CD14-positive monocyte (primary cell): ENCODE measurements around the gene GDI2. TPM values are rescaled to one million over a fixed set of nuclear protein-coding genes. Genes with fewer than 3 reads are reported as not detected.

Source experiments
- DNase-seq, 3 donors: peaks; one replicate each; pipeline ENCODE4 v3.0.0-alpha.2; 2011 to 2022
- H2AFZ ChIP-seq: 2 replicates; pipeline ENCODE4 v1.6.0; 2012; ENCODE audit warnings: mild to moderate bottlenecking, low read depth, low read length, inconsistent platforms; ENCODE audit not compliant: insufficient read depth, poor library complexity, severe bottlenecking
- H3K27ac ChIP-seq, 2 donors: 1 replicate in 1 of 2; 2 replicates in 1 of 2; pipeline ENCODE4 v1.5.1; 2012 to 2013; ENCODE audit warnings: low read length in 2 of 2, control low read depth in 1 of 2, inconsistent platforms in 1 of 2, low read depth in 1 of 2, mild to moderate bottlenecking in 1 of 2
- H3K27me3 ChIP-seq, 2 donors: one replicate each; pipeline versions ENCODE4 v1.6.0 to v1.6.1; 2011 to 2013; ENCODE audit warnings: low read length in 2 of 2; ENCODE audit not compliant: control insufficient read depth in 2 of 2, insufficient read depth in 2 of 2
- H3K36me3 ChIP-seq, 2 donors: replicated peaks in 1 of 2; 1 replicate in 1 of 2; 2 replicates in 1 of 2; pipeline versions ENCODE4 v1.5.1 to v1.6.1; 2012 to 2013; ENCODE audit warnings: low read length in 2 of 2, control low read depth in 1 of 2, inconsistent platforms in 1 of 2, mild to moderate bottlenecking in 1 of 2; ENCODE audit not compliant: insufficient read depth in 2 of 2, control insufficient read depth in 1 of 2
- H3K4me1 ChIP-seq, 2 donors: 1 replicate in 1 of 2; 2 replicates in 1 of 2; pipeline versions ENCODE4 v1.5.1 to v1.6.1; 2012 to 2013; ENCODE audit warnings: low read length in 2 of 2, control low read depth in 1 of 2, inconsistent platforms in 1 of 2, mild to moderate bottlenecking in 1 of 2, moderate library complexity in 1 of 2; ENCODE audit not compliant: insufficient read depth in 2 of 2, control insufficient read depth in 1 of 2
- H3K4me2 ChIP-seq: replicated peaks from 2 replicates; pipeline ENCODE3; 2012; ENCODE audit warnings: low read length, moderate library complexity, mild to moderate bottlenecking; ENCODE audit not compliant: poor library complexity, severe bottlenecking; ENCODE audit errors: extremely low read depth
- H3K4me3 ChIP-seq, 3 experiments: fragments of 200-600 bp in 1 of 3; sonication (generic) in 1 of 3; replicated peaks in 1 of 3; 1 replicate in 2 of 3; 2 replicates in 1 of 3; pipeline ENCODE4 v1.5.1; 2011 to 2013; ENCODE audit warnings: low read length in 3 of 3, mild to moderate bottlenecking in 3 of 3, control low read depth in 2 of 3, low read depth in 2 of 3, inconsistent platforms in 1 of 3, moderate library complexity in 1 of 3
- H3K79me2 ChIP-seq: 2 replicates; pipeline ENCODE4 v1.6.0; 2012; ENCODE audit warnings: mild to moderate bottlenecking, control low read depth, inconsistent platforms, low read length, moderate library complexity; ENCODE audit not compliant: insufficient read depth
- H3K9ac ChIP-seq: 2 replicates; pipeline ENCODE4 v1.6.0; 2017; ENCODE audit warnings: low read length, mild to moderate bottlenecking; ENCODE audit not compliant: insufficient read depth, poor library complexity, severe bottlenecking
- H3K9me3 ChIP-seq, 2 donors: replicated peaks in 1 of 2; 1 replicate in 1 of 2; 2 replicates in 1 of 2; pipeline versions ENCODE4 v1.5.1 to v1.6.1; 2012 to 2013; ENCODE audit warnings: low read length in 2 of 2, control low read depth in 1 of 2; ENCODE audit not compliant: control insufficient read depth in 1 of 2, insufficient read depth in 1 of 2
- H4K20me1 ChIP-seq: 2 replicates; pipeline ENCODE4 v1.6.0; 2012; ENCODE audit warnings: mild to moderate bottlenecking, low read length, control low read depth, moderate library complexity; ENCODE audit not compliant: insufficient read depth
- H3K27ac Mint-ChIP-seq, 7 donors: one replicate each; pipeline ENCODE4 v1.8.0; 2020; ENCODE audit warnings: mild to moderate bottlenecking in 7 of 7, mixed read lengths in 7 of 7, moderate library complexity in 6 of 7, inconsistent platforms in 2 of 7
- H3K27me3 Mint-ChIP-seq, 3 donors: one replicate each; pipeline ENCODE4 v1.8.0; 2021 to 2022; ENCODE audit warnings: low read depth in 3 of 3, mild to moderate bottlenecking in 3 of 3, mixed read lengths in 3 of 3, moderate library complexity in 3 of 3, inconsistent platforms in 1 of 3
- H3K36me3 Mint-ChIP-seq, 2 donors: one replicate each; pipeline ENCODE4 v1.8.0; 2020; ENCODE audit warnings: mixed read lengths in 2 of 2, inconsistent platforms in 1 of 2, mild to moderate bottlenecking in 1 of 2
- H3K4me1 Mint-ChIP-seq: one replicate; pipeline ENCODE4 v1.8.0; 2020; ENCODE audit warnings: mild to moderate bottlenecking, mixed read lengths
- H3K4me3 Mint-ChIP-seq, 2 donors: one replicate each; pipeline ENCODE4 v1.8.0; 2020; ENCODE audit warnings: mild to moderate bottlenecking in 2 of 2, mixed read lengths in 2 of 2, moderate library complexity in 1 of 2
- H3K9me3 Mint-ChIP-seq, 7 donors: one replicate each; pipeline ENCODE4 v1.8.0; 2020 to 2022; ENCODE audit warnings: mixed read lengths in 7 of 7, mild to moderate bottlenecking in 6 of 7, moderate library complexity in 6 of 7, inconsistent platforms in 2 of 7
- WGBS: methylation state at CpG from one replicate; pipeline ENCODE4 v1.1.5; 2013; ENCODE audit warnings: missing lambda C conversion rate; ENCODE audit not compliant: insufficient coverage; 5-methylcytosine and 5-hydroxymethylcytosine counted together
- intact Hi-C, 2 donors: fragments of 100-400 bp; cut with micrococcal nuclease; formaldehyde crosslinking; loops; one replicate each; pipeline versions ENCODE4 v1.15.0 to v1.15.1; 2023
- polyA plus RNA-seq, 3 donors: library from polyadenylated mRNA; depleted of rRNA in 1 of 3; unstranded in 2 of 3; stranded (reverse) in 1 of 3; fragments of 300-500 nt in 2 of 3; fragments of >200 nt in 1 of 3; fragmentation: Illumina TruSeq in 2 of 3; gene quantifications; 1 replicate in 2 of 3; 2 replicates in 1 of 3; pipeline ENCODE4 v1.2.3, GENCODE V29; 2012 to 2021
- TF ChIP-seq, protein P1 (sequence below): fragments of 200-600 bp; IDR thresholded peaks from one replicate; pipeline ENCODE4 v1.8.0; 2022; ENCODE audit warnings: antibody characterized with exemption, mild to moderate bottlenecking

Gene GDI2
- polyA plus RNA-seq, 3 donors: 100 to 320 (median 316) TPM

GRCh38 chr10:5805260-5805659 is 8.0 kb downstream of the GDI2 start:
- H3K27me3 ChIP-seq: no peaks in the 10 kb centered on the region
- peaks cover 3 to 35% of the 10 kb centered on the region in 2 donors for H3K36me3 Mint-ChIP-seq
- peaks cover 100% of the 10 kb centered on the region for H3K79me2 ChIP-seq
- H3K27ac Mint-ChIP-seq: peak overlapping the region in 1 of 7 donors; percentile 22
- no CpG with 5 or more reads among the region's 2 CpGs for WGBS
- intact Hi-C loops: no loop called here
- H4K20me1 ChIP-seq: peaks cover 100% of the 10 kb centered on the region
- peaks cover 21 to 24% of the 10 kb centered on the region in 2 donors for H3K4me1 ChIP-seq
- no peaks in the 10 kb centered on the region for H3K9me3 ChIP-seq
- peaks cover 0 to 2% (median 0%) of the 10 kb centered on the region in 3 donors for H3K27me3 Mint-ChIP-seq
- no peak for DNase-seq
- H3K36me3 ChIP-seq: peaks cover 10 to 16% of the 10 kb centered on the region in 2 donors
- no peak overlapping the region for H2AFZ ChIP-seq
- no peaks in the 10 kb centered on the region for H3K9me3 Mint-ChIP-seq
- no peak overlapping the region for H3K4me3 ChIP-seq
- H3K27ac ChIP-seq: peak overlapping the region in 1 of 2 donors; percentile 38
- no peak overlapping the region for H3K4me3 Mint-ChIP-seq
- no peak overlapping the region for H3K4me2 ChIP-seq
- TF ChIP-seq, protein P1, sequence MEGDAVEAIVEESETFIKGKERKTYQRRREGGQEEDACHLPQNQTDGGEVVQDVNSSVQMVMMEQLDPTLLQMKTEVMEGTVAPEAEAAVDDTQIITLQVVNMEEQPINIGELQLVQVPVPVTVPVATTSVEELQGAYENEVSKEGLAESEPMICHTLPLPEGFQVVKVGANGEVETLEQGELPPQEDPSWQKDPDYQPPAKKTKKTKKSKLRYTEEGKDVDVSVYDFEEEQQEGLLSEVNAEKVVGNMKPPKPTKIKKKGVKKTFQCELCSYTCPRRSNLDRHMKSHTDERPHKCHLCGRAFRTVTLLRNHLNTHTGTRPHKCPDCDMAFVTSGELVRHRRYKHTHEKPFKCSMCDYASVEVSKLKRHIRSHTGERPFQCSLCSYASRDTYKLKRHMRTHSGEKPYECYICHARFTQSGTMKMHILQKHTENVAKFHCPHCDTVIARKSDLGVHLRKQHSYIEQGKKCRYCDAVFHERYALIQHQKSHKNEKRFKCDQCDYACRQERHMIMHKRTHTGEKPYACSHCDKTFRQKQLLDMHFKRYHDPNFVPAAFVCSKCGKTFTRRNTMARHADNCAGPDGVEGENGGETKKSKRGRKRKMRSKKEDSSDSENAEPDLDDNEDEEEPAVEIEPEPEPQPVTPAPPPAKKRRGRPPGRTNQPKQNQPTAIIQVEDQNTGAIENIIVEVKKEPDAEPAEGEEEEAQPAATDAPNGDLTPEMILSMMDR: no peak
- peaks cover 55% of the 10 kb centered on the region for H3K4me1 Mint-ChIP-seq
- no peak overlapping the region for H3K9ac ChIP-seq

DNA sequence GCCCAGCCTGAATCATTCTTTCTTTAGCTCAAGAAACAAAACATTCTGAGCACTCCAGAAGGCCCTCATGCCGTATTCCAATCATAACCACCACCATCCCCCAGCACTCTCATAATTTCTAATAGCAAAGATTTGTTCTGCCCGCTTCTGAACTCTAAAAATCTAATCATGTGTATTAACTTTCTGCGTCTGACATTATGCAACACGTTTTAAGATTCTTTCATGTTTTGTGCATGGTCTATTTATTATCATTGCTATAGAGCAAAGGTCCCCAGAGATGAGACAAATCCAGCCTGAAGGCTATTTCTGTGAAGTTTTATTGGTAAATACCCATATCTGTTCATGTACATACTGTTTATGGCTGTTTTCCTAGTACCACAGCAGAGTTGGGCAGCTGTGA is 8.8 kb downstream of the GDI2 start:
- no peak for DNase-seq
- H3K79me2 ChIP-seq: peaks cover 100% of the 10 kb centered on the region
- no peak overlapping the region for H3K4me2 ChIP-seq
- Mint-ChIP-seq H3K4me3 (no peak overlapping the region), H3K27ac (peak overlapping the region in 3 of 7 donors; percentile 3 to 45 (median 8)), H3K4me1 (peaks cover 46% of the 10 kb centered on the region), H3K36me3 (peaks cover 11 to 43% of the 10 kb centered on the region in 2 donors), H3K9me3 (no peaks in the 10 kb centered on the region), H3K27me3 (peaks cover 0 to 2% (median 0%) of the 10 kb centered on the region in 3 donors)
- H3K9me3 ChIP-seq: no peaks in the 10 kb centered on the region
- H4K20me1 ChIP-seq: peaks cover 100% of the 10 kb centered on the region
- H2AFZ ChIP-seq: no peak overlapping the region
- no peak overlapping the region for H3K9ac ChIP-seq
- no peak overlapping the region for H3K27ac ChIP-seq
- peaks cover 19 to 24% of the 10 kb centered on the region in 2 donors for H3K36me3 ChIP-seq
- no peak overlapping the region for H3K4me3 ChIP-seq
- 89% methylated on average over 1 of the region's 4 CpGs for WGBS
- TF ChIP-seq, protein P1: no peak
- H3K4me1 ChIP-seq: peaks cover 15% of the 10 kb centered on the region in 2 donors
- intact Hi-C loops: no loop called here
- no peaks in the 10 kb centered on the region for H3K27me3 ChIP-seq
